NCI-H774 (cell line): ENCODE data around the gene RPL29.

Experiments used
- DNase-seq: peaks from one replicate; lab custom pipeline; 2025; lab: John Stamatoyannopoulos, UW

RPL29 gene

GRCh38 chr3:51982838-51983577, 12.7 kb downstream of the RPL29 start, which contains the start of gene ACY1:
TSS of gene ACY1 (plus strand) at chr3:51983535. CDS start at chr3:51984065, 530 bp downstream.
- DNase-seq, result peak; percentile 25

GRCh38 chr3:51982352-51982837, 13.3 kb downstream of the RPL29 start:
- no peak for DNase-seq

GRCh38 chr3:51980253-51980652, 15.4 kb downstream of the RPL29 start:
- no peak for DNase-seq

- DNase-seq, result no peak
These were observed 17.6 kb downstream of the RPL29 start for GRCh38 chr3:51978143-51978502.

- no peak for DNase-seq
These were observed 18.1 kb downstream of the RPL29 start for GRCh38 chr3:51977446-51978142.

GRCh38 chr3:51975852-51976549, 19.7 kb downstream of the RPL29 start:
- no peak for DNase-seq

GRCh38 chr3:51974963-51975851, 20.5 kb downstream of the RPL29 start, which contains the start of gene ABHD14A:
TSS of gene ABHD14A (plus strand) at chr3:51975064. CDS start at chr3:51975136, 72 bp downstream.
- DNase-seq, result peak; percentile 33

GRCh38 chr3:51974277-51974962, 21.3 kb downstream of the RPL29 start:
- DNase-seq, result no peak

GRCh38 chr3:51971350-51971749, 24.3 kb downstream of the RPL29 start:
- DNase-seq, result no peak

- DNase-seq, result no peak
These were observed 24.9 kb downstream of the RPL29 start for GRCh38 chr3:51970606-51971300.

- DNase-seq, result no peak
These were observed 25.9 kb downstream of the RPL29 start for GRCh38 chr3:51969841-51970240.

- DNase-seq, result no peak
These were observed 26.6 kb downstream of the RPL29 start for GRCh38 chr3:51968883-51969678.

- no peak for DNase-seq
These were observed 27.4 kb downstream of the RPL29 start for GRCh38 chr3:51968170-51968775.

- no peak for DNase-seq
These were observed 28.1 kb downstream of the RPL29 start, which contains the start of gene PCBP4 for GRCh38 chr3:51967384-51968169. TSS of gene PCBP4 (minus strand) at chr3:51967454. CDS start at chr3:51961240, 6,214 bp downstream.

- DNase-seq, result no peak
These were observed 28.7 kb downstream of the RPL29 start for GRCh38 chr3:51966922-51967383.

- no peak for DNase-seq
These were observed 29.2 kb downstream of the RPL29 start for GRCh38 chr3:51966486-51966885.

GRCh38 chr3:51966016-51966415, 29.7 kb downstream of the RPL29 start:
- no peak for DNase-seq

GRCh38 chr3:51964521-51964920, 31.2 kb downstream of the RPL29 start:
- DNase-seq, result no peak
